HL-60 (cell line): ENCODE data around the gene IPO11.

Experiments
- DNase-seq, 2 experiments: peaks; one replicate each; pipeline ENCODE4 v3.0.0-alpha.2; 2010 to 2020; ENCODE audit warnings: low read depth in 1 of 2, low spot score in 1 of 2
- H3K27ac ChIP-seq: fragments of 250-450 bp; sonication (Bioruptor Pico); replicated peaks from 2 replicates; pipeline ENCODE4 v1.5.1; 2020; ENCODE audit warnings: mild to moderate bottlenecking, moderate library complexity
- H3K27me3 ChIP-seq: fragments of 250-450 bp; sonication (Bioruptor Pico); 2 replicates; pipeline ENCODE4 v1.5.1; 2021; ENCODE audit warnings: mild to moderate bottlenecking, moderate library complexity; ENCODE audit not compliant: insufficient read depth, poor library complexity, severe bottlenecking
- H3K4me3 ChIP-seq: replicated peaks from 2 replicates; pipeline ENCODE4 v1.5.1; 2011; ENCODE audit warnings: mild to moderate bottlenecking, control low read depth, low read length; ENCODE audit not compliant: insufficient read depth
- GABPA ChIP-seq: IDR thresholded peaks from 2 replicates; pipeline ENCODE4 v1.6.1; 2012; ENCODE audit warnings: low read depth
- POLR2AphosphoS5 ChIP-seq: IDR thresholded peaks from 2 replicates; pipeline ENCODE4 v1.6.1; 2012; ENCODE audit warnings: low read depth
- SPI1 ChIP-seq: IDR thresholded peaks from 2 replicates; pipeline ENCODE4 v1.6.1; 2012; ENCODE audit warnings: low read depth, mild to moderate bottlenecking, borderline replicate concordance
- TF ChIP-seq, protein P1 (sequence below): IDR thresholded peaks from one replicate; pipeline ENCODE4 v1.5.1; 2011; ENCODE audit warnings: low read length, control low read depth, inconsistent platforms; ENCODE audit not compliant: insufficient read depth
- TF ChIP-seq, protein P2 (sequence below): IDR thresholded peaks from 2 replicates; pipeline ENCODE4 v1.6.1; 2012; ENCODE audit warnings: low read depth; ENCODE audit not compliant: insufficient replicate concordance

IPO11 gene

GRCh38 chr5:62575489-62575888 lies 162.9 kb downstream of the IPO11 start:
- TF ChIP-seq, protein P1, sequence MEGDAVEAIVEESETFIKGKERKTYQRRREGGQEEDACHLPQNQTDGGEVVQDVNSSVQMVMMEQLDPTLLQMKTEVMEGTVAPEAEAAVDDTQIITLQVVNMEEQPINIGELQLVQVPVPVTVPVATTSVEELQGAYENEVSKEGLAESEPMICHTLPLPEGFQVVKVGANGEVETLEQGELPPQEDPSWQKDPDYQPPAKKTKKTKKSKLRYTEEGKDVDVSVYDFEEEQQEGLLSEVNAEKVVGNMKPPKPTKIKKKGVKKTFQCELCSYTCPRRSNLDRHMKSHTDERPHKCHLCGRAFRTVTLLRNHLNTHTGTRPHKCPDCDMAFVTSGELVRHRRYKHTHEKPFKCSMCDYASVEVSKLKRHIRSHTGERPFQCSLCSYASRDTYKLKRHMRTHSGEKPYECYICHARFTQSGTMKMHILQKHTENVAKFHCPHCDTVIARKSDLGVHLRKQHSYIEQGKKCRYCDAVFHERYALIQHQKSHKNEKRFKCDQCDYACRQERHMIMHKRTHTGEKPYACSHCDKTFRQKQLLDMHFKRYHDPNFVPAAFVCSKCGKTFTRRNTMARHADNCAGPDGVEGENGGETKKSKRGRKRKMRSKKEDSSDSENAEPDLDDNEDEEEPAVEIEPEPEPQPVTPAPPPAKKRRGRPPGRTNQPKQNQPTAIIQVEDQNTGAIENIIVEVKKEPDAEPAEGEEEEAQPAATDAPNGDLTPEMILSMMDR, result no peak
- TF ChIP-seq SPI1 (no peak), GABPA (no peak), POLR2AphosphoS5 (no peak)
- TF ChIP-seq, protein P2, sequence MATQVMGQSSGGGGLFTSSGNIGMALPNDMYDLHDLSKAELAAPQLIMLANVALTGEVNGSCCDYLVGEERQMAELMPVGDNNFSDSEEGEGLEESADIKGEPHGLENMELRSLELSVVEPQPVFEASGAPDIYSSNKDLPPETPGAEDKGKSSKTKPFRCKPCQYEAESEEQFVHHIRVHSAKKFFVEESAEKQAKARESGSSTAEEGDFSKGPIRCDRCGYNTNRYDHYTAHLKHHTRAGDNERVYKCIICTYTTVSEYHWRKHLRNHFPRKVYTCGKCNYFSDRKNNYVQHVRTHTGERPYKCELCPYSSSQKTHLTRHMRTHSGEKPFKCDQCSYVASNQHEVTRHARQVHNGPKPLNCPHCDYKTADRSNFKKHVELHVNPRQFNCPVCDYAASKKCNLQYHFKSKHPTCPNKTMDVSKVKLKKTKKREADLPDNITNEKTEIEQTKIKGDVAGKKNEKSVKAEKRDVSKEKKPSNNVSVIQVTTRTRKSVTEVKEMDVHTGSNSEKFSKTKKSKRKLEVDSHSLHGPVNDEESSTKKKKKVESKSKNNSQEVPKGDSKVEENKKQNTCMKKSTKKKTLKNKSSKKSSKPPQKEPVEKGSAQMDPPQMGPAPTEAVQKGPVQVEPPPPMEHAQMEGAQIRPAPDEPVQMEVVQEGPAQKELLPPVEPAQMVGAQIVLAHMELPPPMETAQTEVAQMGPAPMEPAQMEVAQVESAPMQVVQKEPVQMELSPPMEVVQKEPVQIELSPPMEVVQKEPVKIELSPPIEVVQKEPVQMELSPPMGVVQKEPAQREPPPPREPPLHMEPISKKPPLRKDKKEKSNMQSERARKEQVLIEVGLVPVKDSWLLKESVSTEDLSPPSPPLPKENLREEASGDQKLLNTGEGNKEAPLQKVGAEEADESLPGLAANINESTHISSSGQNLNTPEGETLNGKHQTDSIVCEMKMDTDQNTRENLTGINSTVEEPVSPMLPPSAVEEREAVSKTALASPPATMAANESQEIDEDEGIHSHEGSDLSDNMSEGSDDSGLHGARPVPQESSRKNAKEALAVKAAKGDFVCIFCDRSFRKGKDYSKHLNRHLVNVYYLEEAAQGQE, result no peak
- no peak overlapping the region for H3K27ac ChIP-seq
- no peak for DNase-seq
- H3K27me3 ChIP-seq, result no peaks in the 10 kb centered on the region
- H3K4me3 ChIP-seq, result no peak overlapping the region

GRCh38 chr5:62576570-62577170 lies 164.1 kb downstream of the IPO11 start:
- Histone ChIP-seq H3K27ac (no peak overlapping the region), H3K27me3 (no peaks in the 10 kb centered on the region)
- TF ChIP-seq GABPA (no peak), POLR2AphosphoS5 (no peak)
- TF ChIP-seq, protein P1, result no peak
- TF ChIP-seq, protein P2, result no peak

GRCh38 chr5:62577488-62577887 lies 164.9 kb downstream of the IPO11 start:
- no peak overlapping the region for H3K27ac ChIP-seq
- H3K27me3 ChIP-seq, result no peaks in the 10 kb centered on the region
- DNase-seq, result no peak
- H3K4me3 ChIP-seq, result no peak overlapping the region
- no peak for TF ChIP-seq SPI1

More at GRCh38 chr5:62576570-62577170, 164.1 kb downstream of the IPO11 start:
- DNase-seq, result no peak
- H3K4me3 ChIP-seq, result no peak overlapping the region

DNA sequence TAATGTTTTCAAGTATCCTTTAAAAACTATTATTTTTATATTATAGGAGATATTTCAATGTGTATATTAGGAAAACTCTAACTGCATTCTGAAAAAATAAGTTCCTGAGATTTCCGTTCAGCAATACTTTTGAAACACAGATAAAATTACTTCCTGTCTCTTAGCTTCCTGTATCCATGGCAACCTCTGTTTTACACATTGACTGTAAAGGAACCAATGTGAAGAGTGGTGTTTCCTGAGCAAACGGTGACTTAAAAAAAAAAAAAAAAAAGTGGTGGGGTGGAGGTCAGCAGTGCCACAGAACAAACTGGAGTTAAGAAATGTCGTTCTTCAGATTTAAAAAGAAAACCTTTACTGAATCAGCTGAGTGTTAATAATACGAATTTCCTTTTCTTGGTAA lies 166.0 kb downstream of the IPO11 start, which contains the start of gene LRRC70:
LRRC70 (plus strand) TSS at position 280 of the 400 bp plus-strand sequence. CDS start 620 bp downstream, outside the sequence.
- TF ChIP-seq, protein P1, result no peak
- TF ChIP-seq GABPA (no peak), POLR2AphosphoS5 (no peak), SPI1 (no peak)
- TF ChIP-seq, protein P2, result no peak
- Histone ChIP-seq H3K27ac (0 out of 2 replicates have a peak within 1 kb of the TSS, but pooled peaks have one; percentile 19), H3K27me3 (no peaks in the 10 kb centered on the region), H3K4me3 (no peak within 1 kb of the TSS)
- DNase-seq, result peak; percentile 47 to 59
